LoVo (cell line): ENCODE results near the gene RNF126.

Experiments
- DNase-seq: peaks from one replicate; pipeline ENCODE4 v3.0.0-alpha.2; 2016; ENCODE audit warnings: low spot score

RNF126 gene

DNA sequence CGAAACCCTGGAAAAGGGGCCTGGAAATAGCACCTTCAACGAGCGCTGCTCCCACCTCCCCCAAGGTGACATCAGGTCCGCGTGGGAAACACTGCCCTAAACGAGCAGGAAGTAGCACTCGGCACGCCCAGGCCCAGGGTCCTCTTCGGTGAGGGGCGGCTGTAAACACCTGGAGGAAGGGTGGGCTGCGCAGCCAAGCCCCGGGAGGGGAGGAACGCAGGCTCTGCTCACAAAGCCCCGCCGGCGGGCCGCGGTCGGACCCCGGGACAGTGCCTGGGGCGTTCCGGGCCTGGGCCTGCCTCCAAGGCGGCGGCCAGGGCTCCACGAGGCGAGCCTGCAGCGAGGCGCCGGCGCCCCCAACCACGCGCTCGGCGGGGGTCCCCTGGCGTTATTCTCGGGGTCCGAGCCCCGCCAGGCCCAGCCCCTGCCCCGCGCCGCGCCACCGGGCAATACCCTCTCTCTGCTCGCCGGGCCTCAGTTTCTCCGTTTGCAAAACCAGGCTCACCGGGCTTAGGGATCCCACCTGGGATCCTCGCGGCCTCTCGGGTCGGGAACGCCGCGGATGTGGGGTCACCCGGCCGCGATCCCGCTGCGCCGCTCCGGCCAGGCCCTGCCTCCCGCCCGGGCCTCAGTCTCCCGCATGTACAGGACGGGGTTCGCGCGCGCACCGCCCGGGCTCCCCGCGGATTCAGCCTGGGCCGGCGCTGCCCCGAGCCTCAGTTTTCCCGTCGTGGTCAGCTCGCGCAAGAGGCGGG, 630 bp downstream of the RNF126 start:
- peak; percentile 43 for DNase-seq

DNA sequence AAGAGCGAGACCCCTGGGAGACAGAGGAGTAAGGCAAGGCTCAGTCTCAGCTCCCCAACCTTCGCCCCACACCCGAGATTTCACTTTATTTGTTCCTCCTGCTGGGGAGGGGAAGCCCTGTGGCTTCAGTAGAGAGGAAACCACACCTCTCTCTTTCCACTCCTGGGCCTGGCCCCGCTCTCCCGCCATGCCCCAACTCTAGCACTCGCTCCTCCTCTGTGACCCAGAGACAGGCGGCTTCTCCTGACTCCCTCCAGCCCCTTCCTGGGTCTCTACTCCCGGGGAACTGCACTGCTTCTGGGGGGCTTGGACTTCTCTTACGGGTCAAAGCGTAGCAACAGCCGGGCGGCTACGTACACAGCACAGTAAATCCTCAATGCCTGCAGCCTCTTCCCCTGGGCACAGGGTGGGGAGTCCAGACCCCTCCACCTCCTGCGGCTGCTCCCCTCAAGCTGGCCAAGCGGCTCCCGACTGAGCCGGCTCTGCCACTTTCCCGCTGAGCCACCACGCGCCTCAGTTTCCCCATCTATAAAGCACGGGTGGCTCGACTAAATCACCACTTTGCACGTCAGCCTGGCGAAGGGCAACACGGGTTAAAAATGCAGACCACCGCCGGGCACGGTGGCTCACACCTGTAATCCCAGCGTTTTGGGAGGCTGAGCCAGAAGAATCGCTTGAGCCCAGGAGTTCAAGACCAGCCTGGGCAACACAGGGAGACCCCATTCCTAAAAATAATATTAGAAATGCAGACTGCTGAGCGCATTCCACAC, 1.4 kb downstream of the RNF126 start:
- DNase-seq, result no peak

DNA sequence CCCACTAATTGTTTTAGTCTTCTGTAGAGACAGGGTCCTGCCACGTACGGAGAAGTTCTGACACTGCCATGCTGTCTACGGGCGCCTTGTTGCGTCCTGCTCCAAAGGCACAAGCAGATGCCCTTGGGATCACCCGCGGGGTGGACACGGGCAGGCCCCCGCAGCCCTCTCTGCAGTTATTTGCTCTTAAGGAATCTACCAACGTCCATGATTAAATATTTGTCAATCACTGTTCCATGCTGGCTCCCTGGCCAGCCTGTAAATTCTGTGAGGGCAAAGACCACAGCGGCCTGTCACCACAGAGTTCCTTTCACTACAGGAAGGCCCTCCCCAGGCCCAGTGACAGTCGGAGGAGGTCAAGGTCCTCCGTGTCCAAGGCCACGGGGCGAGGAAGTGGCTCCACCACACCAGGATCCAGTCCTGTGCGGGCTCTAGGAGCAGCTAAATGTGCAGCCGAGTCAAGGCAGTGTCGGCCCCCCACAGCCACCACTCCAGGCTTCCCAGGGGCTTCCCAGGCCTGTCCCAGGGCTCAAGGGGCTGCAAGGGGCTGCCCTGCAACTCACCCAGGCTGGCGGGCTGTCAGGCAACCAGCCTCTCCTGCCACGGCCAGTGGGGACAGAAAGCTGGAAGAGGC, 2.1 kb downstream of the RNF126 start:
- DNase-seq, result no peak

DNA sequence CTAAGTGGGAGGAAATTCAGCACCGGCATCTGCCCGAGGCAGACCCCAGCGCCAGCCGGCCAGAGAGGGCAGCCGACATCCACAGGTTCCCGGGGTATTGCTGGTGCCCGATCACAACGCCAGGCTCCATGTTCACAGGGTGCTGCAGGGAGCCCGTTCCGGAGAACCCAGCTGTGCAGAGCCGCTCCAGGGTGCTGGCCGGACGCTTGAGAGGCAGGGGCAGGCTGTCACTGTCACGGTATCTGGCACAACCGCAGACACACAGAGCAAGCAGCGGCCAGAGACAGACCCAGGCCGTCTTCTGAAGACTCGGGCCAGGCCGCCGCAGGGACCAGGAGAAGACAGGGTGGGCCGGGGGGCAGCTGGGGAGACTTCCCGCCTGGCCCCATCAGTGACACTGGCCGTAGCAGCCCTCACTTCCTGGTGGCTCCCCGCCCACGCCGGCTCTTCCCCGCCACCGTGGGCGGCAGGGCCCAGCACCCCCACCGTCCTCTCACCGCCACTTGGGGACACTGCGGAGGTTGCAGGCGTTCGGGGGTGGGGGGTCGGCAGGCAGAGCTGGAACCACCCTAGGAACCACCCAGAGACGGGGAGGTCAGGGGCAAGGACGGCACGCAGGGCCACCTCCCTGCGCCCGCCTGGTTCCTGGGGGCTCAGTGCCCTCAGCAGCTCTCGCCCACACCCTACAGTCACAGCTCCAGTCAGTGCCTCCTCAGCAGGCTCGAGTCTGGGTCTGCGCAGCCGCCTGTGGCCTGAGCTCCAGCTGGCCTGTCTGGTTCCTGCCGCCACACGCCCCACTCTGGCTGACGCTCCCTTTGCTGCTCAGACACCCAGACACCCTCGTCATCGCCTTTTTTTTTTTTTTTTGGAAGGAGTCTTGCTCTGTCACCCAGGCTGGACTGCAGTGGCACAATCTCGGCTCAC, 3.8 kb downstream of the RNF126 start:
- no peak for DNase-seq

DNA sequence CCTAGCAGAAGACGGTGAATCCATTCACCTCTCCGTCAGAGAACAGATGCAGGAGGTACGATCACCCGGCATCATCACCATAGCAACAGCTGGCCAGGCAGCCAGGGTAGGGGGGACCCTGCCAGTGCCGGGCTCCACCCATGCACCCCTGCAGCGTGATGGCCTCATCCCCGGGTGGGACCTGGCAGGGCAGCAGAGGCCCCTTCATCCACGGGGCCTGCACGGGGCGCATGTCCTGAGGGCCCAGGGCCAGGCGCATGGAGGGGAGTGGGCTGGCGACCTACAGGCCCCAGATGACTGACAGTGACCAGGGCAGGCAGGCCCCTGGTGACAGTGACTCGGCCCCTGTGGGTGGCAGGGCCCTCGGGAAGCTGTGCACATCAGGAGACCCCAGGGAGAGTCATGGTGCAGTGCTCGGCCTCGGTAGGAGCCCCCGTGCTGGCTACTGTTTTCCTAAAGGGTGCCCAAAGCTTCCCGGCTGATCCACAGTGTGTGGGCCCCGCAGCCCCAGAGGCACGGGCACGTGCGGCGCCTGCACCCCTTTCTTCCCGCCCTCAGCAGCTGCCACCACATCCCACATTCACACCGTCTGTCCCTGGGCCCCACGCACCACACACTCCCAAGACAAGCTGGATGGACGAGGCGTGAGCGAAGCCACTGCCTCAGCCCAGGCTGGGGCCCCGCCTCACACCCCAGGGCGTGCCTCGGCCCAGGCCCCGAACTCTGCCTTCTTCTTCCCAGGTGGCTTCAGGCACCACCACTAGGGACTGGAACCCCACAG, 4.8 kb downstream of the RNF126 start:
- no peak for DNase-seq

DNA sequence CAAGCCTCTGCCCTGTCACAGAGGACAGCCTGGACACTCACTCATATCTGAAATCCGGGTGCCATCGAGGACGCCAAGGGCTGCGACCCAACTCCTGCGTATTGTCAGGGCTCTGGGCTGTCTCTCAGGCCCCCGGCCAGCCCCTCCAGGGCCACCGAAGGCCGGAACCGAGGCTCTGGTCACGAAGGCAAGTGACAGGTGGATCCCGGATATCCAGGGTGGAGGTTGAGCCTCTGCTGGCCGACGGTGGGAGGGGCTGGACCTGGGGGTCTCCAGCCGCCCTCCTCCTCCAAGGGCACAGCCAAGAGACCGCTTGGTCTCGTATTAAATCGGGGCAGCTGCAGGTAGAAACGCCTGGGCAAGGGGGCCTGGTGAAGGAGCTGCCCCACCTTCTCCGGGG, 5.4 kb downstream of the RNF126 start:
- no peak for DNase-seq

DNA sequence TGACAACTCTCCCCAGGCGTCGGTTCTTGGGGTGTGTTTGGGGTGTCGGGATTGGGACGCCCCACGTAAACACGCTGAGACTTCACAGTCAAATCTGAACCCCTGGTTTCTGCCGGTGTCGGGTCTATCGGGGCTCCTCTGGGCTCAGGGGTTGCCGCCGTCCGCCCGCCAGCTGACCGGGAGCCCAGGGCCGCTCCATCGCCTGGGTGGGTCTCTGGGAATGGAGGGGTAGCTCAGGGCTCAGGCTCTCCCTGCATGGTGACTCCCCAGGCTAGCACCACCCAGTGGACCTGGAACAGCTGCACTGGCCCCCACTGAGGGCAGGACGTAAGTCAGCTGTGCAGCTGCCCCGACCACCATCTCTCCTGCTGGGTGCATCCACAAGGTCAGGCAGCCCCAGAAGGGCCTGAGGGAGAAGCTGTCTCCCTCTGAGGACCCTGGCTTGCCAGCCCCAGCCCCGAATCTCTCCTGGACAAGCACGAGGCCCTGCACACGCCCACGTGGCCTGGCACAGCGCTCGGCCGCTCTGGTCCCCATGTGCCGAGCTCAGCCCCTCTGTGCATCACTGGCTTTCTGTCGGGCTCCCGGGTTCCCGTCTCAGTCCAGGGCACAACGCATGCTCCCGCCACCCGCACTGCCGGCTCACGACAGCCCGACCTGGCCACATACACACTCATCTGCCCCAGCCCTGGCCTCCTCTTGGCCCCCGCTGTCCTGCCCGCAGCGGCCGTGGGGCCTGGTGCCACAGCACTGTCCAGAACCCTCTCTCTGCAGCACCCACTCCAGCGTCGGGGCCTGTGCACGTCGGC, 6.1 kb downstream of the RNF126 start:
- DNase-seq, result no peak

DNA sequence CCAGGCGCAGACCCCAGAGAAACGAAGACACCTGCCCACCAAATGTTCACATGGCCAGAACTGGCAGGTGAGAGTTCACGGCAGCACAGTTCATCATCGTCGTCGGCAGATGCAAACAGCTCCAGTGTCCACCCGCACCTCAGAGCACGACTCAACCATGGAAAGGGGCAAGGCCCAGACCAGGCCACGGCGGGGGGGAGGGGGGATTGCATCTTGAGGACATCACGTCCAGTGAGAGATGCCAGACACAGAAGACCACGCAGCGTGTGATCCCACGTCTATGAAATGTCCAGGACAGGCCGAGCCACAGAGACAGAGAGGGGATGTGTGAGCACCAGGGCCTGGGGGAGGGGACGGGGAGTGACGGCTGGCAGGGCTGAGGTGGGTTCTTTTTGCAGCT, 7.3 kb downstream of the RNF126 start:
- DNase-seq, result no peak

DNA sequence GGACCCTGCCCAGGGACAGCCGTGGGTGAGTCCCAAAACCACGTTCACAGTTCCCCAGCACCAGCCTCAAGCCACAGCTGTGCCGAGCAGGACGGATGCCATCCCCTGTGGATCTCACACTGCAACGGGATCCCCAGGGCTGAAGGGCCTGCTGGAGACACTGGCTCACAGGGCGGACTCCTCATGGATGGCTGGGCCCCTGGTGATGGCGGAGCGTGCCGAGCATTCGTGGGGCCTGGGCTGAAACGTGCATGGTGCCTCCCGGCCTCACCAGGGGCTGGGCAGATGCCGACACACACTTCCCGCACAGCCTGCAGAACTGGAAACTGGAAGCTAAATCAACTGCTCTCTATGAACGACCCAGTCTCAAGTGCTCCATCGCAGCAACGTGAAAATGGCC, 9.6 kb downstream of the RNF126 start:
- no peak for DNase-seq

DNA sequence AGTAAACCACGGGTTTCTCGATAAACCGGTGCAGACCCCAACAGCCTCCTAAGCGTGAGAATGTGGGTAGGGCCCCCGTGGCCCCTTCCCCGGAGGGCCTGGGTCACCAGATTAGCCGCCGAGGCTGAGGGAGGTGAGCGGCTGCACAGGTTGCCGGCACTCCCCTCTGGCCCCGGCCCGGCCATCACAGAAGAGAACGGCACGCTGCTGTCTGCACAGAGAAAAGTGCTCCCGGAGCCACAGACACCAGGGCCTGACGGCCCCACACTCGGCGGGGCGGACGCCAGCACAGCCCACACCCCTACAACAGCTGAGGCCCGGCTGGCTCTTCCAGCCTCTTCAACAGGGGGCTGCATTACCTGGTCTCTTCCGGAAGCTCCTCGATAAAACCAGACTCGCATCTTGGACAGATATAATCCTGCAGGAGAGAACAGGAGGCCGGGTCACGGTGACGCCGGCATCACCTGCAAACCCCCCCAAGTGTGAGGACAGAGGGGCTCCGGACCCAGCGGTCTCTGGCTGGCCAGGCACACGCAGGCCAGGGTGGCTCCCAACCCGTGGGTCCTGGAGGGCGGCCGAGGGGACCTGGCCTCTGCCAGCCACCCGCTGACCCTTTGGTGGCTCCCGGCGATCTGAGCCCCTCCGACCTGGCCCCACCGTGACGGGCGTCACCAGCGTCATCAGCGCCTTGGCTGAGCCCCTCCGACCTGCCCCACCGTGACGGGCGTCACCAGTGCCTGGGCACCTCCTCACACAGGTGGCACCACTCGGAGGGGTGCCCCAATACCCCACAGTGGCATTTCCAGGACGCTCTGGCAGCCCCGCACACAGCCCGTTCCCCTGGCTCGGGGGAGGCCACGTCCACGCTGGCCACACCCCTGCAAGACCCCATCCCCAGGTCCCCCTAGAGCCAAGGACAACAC, 10.3 kb downstream of the RNF126 start:
- DNase-seq, result no peak

DNA sequence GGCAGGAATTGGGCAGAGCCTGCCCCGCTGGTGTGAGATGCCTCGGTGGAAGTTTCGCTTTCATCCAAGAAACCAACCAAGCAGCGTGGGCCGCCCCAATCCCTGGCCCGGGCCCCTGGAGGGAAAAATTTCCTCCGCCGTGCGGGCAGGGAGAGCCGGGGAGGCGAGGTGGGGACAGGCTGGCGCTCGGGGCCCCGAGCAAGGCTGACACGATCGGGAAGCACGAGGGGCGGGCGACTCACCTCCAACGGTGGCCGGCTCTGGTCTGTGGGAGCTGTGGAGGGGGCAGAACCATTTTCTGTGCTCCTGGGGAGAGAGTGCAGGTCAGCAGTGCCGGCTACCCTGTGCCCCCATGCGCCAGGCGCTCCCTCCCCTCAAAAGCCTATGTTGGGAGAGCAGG, 11.0 kb downstream of the RNF126 start:
- DNase-seq, result no peak

DNA sequence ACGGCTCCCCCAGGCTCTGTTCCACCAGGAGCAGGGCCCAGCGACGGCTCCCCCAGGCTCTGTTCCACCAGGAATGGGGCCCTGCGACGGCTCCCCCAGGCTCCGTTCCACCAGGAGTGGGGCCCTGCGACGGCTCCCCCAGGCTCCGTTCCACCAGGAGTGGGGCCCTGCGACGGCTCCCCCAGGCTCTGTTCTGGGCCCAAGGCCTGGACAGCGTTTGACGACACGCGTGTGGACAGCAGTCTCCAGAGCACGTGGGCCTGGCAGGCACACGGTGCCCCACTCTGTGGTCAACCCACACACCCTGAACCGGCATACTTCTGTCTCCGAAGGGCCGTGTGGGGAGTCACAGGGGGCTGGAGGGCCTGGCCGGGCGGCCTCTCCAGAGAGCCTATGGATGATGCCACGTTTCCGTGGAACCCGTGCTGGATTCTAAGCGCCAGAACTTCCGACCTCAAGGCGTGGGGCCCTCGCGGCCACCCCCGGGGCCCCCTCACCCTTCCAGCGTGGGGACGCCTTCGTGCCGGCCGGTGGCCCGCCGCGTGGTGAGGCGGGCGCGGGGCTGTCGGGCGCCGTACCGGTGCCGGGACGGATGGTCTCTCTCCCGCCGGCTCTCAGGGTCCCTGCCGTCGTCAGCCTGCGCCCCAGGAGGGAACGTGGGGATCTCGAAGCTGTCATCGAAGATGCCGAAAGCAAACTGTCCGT, 11.7 kb downstream of the RNF126 start:
- no peak for DNase-seq

DNA sequence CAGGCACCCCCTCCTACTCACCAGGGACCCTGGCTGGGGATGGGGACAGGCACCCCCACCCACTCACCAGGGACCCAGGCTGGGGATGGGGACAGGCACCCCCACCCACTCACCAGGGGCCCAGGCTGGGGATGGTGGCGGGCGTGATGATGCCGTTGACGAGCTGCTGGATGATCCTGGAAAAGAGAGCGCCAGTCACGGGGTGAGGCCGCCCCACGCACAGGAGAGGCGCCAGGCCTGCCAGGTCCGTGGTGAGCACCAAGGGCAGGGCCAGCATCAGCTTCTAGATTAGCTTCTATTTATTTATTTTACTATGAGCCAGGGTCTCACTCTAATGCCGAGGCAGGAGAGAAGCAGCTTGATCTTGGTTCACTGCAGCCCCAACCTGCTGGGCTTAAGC, 12.9 kb downstream of the RNF126 start:
- no peak for DNase-seq

DNA sequence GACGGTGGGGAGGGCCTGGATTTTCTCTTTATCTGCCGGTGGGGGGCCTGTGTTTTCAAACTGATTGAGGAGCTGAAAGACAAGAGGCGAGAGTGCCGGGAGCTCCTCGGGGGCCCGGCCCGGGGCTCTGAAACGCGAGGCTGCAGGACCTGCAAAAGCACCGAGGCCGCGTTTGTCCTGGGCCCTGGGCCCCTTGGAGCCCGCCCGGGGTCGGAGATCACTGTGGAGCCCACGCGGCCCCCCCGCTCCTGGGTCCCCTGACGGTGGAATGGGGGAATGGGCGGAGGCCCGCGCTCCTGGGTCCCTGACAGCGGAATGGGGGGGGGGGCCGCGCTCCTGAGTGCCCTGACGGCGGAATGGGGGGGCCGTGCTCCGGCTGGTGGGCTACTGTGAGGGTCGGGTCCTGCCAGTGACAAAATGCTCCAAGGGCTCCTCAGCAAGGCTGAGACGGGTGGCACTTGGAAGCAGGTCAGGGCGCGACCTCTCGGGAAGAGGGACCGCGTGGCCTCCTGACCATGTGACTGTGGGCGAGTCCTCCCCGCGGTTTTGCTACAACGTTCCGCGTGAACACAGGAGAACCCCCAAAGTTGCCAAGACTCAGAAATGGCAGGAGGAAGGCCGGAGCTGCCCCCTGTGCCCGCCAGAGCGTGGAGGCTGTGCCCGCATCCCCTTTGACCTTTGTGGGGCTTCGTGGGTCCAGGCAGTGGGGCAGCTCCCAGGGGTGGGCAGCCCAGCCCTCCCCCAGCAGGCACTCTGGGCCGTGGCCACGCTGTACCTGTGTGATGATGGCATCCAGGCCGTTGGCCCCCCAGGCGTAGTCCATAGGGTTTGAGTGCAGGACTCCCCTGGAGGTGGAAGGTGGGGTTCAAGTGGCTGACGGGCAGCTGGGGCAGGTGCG, 13.9 kb downstream of the RNF126 start:
- no peak for DNase-seq

DNA sequence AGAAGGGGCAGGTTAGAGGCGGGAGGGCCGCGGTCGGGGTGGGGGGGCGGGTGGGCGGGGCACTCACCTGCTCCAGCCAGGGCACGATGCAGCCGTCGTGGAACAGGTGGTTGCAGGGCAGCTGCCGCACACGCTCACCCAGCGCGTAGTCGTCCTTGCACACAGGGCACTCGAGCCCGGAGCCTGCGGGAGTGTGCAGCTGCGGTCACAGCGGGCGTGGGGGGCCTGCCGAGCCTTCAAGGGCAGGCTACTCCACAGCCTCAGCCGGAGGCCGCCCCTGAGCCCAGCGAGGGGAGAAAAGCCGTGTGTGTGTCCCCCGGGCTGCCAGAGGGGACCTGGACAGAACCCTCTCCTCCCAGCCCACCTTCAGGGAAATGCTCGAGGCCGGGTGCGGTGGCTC, 14.7 kb downstream of the RNF126 start:
- DNase-seq, result no peak

DNA sequence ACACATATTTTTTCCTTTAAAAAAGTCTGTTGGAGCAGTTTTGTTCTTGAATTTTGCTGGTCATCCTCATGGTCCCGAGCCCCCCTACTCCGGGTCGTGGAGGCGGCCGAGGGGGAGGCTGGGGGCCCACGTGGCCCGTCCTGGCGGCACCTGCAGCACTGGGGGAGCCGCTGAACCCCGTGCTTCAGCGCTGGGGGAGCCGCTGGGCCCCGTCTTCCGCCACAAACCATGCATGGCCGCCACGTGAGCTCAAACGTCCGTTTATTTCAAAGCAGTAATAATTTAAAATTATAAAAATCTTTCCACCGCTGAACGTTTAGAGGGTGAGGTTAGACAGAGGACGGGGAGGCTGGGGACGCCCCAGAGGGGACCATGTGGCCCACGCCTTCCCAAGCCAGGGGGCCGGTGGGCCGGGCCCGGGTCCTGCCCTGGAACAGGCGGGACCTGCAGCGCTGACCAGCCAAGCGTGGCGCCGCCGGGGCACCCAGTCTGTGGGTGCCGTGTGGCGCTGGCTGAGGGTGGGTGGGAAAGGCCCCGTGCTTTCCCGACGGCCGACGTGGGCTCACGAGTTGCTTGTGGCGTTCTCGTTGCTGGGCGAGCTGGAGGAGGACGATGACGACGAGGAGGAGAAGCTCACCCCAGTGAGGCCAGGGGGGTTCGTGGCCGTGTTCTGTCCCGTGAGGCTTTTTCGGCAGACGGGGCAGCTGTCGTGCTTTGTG, 15.3 kb downstream of the RNF126 start:
- no peak for DNase-seq
